ENCODE results near the gene RNF214.

DNA sequence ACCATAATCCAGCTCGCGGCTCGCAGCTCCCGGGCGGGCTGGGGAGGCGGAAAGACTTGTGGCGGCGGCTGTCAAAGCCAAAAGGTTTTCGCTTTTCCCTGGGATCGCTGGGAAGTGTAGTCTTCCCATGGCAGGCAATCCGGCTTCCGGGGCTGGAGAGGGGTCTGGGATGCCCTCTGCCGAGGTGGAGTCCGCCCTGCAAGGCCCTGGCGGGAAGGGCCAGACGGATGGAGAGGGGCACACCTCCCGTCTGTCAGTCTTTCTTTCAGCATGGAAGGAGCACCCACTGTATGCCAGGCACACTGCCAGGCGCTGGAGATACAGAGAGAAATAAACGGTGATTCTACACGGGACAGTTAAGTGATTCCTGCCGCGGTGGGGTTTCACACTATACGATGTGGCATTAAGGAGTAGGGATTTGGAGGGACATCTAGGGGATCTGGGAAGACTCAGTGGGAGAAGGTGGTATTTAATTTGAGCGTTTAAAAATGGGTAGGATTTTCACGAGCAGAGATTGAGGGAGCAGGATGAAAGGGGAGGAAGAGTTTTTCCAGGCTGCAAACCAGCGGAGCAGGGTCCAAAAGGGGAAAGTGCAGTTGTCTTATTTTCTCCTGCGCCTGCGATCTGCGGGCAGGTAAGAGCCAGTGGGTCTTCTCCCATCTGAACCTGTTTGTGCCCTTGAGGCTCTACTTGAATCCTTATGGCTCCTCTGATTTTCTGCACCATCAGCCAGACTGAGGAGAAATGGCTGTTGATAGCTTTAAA lies 83.9 kb downstream of the RNF214 start, which contains the start of gene BACE1:
- TF ChIP-seq CTCF (IDR thresholded peaks at IDR 0.05) (peak; percentile 12 to 67 (median 53)), POLR2A (IDR thresholded peaks at IDR 0.05) (peak; percentile 26 to 69 (median 67))

Data from body of pancreas (tissue), 4 donors.